ENCODE results near the gene G3BP1. TPM values are rescaled to one million over a fixed set of nuclear protein-coding genes. Genes with fewer than 3 reads are reported as not detected.
"Not testable (repeated sequence)": the region's sequence is repeated elsewhere in the genome, so short reads cannot be mapped to it uniquely, and the experiment has no call there.

G3BP1 gene
- total RNA-seq, 1 donor from 2014 or later: 99.4 TPM

GRCh38 chr5:151829370-151829769 lies 57.6 kb downstream of the G3BP1 start:
- DNase-seq (ENCODE audit: low spot score): no peak
- intact Hi-C loops (cut with DNase I): loop anchor here (5.0 kb wide), 1 partner anchor 458 kb away; no protein-coding TSS in a partner anchor

GRCh38 chr5:151832843-151833242 lies 61.1 kb downstream of the G3BP1 start:
- intact Hi-C loops (cut with DNase I); DNase-seq (ENCODE audit: low spot score): not testable (repeated sequence)

GRCh38 chr5:151846765-151847164 lies 75.0 kb downstream of the G3BP1 start:
- intact Hi-C loops (cut with DNase I): no loop called here
- no peak for DNase-seq (ENCODE audit: low spot score)

GRCh38 chr5:151847871-151848270 lies 76.1 kb downstream of the G3BP1 start:
- DNase-seq (ENCODE audit: low spot score): no peak
- intact Hi-C loops (cut with DNase I): no loop called here

DNA sequence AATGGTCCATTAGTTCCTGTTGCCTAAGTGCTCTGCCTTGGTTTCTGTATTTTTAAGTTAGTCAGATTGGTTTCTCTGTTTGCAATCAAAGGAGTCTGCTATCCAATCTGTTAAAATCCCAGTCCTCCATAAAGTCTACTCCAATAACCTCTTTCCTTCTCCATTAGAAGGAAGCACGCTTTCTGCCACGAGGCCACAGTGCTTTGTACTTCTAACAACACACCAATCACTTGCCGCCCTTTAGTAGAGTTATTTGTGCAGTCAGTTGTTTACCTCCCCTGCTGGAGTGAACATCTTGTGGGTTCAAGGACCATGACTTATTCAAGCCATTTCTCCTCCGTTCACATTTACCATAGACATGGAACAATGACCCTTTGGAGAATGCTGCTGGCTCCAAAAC lies 83.9 kb downstream of the G3BP1 start:
- intact Hi-C loops (cut with DNase I): no loop called here
- DNase-seq (ENCODE audit: low spot score): no peak

DNA sequence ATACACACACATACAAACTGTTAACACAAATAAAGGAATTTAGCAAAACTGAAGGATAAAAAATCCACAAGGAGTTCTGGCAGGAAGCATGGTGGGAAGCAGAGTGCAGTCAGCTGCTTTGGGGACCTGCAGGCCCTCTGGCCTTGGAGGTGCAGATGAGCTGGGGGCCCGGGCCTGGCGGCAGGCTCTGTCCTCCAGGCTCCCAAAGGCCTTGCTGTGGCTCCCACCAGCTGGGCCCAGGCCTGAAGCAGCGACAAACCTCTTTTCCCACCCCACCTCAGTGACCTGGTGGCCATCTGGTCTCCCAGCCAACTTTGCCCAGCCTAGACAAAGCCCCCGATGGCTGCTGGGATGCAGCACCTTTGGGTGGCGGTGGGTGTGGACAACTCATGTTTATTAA lies 85.1 kb downstream of the G3BP1 start:
- DNase-seq (ENCODE audit: low spot score): no peak
- intact Hi-C loops (cut with DNase I): no loop called here

- DNase-seq (ENCODE audit: low spot score); intact Hi-C loops (cut with DNase I): not testable (repeated sequence)
These were observed 89.1 kb downstream of the G3BP1 start for GRCh38 chr5:151860867-151861266.

Other genes with a start within 250 kb of the G3BP1 start
- gene FAT2, start 180.6 kb upstream of the G3BP1 start, total RNA-seq: 0.05 TPM
- 539 TPM for gene SPARC, start 85.0 kb upstream of the G3BP1 start, total RNA-seq
- 61.4 TPM for gene ATOX1, start 13.3 kb upstream of the G3BP1 start, total RNA-seq
- not detected for gene GLRA1, start 152.9 kb downstream of the G3BP1 start, total RNA-seq